HG03571 (cell line): ENCODE results near the gene POPDC2.
"Not testable (repeated sequence)": the region's sequence is repeated elsewhere in the genome, so short reads cannot be mapped to it uniquely, and the experiment has no call there.

Source experiments
- ATAC-seq: cut with Tn5 transposase; IDR thresholded peaks from one replicate; pipeline ENCODE4 v1.9.1; 2021; ENCODE audit not compliant: unreplicated experiment

The POPDC2 gene

DNA sequence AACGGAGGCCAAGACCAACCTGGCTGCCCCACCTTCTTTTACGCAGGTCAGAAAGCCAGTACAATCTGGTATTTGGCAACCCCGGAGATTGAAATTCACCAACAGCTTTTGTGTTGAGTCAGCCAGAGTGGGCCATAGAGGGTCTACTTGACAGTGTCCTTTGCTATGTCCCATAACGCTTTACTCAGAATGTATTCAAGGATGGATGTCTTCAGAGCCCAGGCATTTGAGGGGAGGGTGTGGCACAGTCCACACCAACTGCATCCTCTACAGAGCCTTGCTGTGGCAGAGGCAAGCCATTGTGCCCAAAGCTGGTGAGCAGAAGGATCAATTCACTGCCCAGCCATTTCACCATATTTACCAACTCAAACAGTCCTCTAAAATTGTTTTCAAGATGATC is 44.3 kb downstream of the POPDC2 start:
- no peak for ATAC-seq

DNA sequence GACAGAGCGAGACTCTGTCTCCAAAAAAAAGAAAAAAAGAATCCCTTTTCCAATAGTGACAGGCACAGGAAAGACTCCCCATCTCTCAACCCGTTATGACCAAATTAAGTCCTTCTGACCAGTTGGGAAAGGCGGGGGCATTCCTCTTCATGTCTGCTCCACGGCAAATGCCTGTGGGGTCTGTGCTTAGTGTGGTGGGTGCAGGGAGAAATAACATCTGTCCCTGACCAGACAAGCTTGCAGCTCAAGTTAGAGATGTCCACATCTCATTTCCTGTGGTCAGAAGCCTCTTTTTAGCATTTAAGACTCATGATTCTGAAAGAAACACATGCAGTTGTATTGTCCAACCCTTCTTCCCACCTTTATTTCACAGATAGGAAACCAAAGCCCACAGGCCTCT is 46.5 kb downstream of the POPDC2 start:
- no peak for ATAC-seq

DNA sequence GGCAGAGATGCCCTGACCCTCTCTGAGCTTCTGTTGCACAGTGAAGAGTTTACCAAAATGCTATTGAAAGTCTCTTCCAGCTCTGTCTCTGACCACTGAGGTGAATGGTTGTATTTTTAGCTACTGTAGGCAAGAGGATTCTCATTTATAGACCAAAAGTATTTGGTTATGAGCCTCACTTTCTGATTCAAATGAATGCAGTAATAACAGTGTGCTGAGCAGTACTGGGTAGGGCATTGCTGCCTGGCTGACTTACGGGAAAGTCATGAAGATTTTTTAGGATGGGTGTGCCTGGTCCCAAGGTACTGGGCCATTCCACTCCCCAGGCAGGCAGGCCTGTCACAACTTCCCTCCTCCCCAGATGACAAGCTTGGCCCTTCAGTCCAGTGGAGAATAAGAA is 47.2 kb downstream of the POPDC2 start:
- ATAC-seq, result no peak

DNA sequence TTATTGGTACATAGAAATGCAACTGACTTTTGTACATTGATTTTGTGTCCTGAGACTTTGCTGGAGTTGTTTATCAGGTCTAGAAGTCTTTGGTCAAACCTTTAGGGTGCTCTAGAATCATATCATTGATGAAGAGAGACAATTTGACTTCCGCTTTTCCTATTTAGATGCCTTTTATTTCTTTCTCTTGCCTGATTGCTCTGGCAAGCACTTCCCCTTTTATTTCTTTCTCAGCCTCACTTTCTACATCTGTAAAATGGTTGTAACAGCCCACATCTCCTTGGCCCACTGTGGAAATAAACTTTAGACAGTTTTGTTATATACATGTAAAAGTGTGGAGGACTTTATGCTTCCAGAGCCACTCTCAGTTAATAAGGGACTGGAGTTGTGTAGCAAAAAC is 48.7 kb downstream of the POPDC2 start:
- no peak for ATAC-seq

DNA sequence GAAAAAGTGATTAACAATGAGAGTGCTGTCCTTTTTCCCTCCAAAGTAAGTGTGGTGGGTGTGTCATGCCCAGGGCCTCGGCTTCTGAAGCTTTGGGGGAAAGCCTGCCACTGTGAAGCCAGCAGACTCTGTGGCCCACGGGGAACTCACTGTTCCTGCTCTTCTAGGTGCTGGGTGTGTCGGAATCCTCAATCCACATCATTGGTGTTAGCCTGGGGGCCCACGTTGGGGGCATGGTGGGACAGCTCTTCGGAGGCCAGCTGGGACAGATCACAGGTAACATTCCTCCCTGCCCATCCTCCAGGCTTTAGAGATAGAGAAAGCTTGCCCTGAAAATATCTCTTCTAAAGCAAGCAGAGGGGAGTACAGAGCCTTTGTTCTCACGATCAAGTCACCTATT is 51.1 kb downstream of the POPDC2 start:
- no peak for ATAC-seq

DNA sequence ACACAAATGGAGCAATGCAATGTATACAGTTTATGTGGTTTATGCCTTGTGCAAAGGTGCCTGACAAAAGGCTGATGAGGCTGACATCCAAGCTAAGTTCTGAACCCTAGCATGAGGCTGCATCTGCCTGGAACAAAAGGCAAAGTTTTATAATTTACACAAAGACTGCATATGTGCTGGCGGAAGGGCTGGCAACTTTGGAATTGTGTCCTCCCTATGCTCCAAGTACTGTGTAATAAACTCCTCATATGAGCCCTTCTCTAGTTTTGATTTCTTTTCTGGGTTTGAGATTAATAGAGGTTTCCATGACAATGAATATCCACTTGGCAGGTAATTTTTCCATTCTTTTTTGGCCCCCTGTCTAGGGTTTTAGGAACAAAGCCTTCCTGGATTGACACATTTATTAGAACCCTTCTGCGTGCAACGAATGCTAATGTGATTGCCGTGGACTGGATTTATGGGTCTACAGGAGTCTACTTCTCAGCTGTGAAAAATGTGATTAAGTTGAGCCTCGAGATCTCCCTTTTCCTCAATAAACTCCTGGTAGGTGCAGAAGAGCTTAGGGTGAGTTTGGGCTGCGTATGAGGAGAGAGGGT is 51.9 kb downstream of the POPDC2 start:
- no peak for ATAC-seq

DNA sequence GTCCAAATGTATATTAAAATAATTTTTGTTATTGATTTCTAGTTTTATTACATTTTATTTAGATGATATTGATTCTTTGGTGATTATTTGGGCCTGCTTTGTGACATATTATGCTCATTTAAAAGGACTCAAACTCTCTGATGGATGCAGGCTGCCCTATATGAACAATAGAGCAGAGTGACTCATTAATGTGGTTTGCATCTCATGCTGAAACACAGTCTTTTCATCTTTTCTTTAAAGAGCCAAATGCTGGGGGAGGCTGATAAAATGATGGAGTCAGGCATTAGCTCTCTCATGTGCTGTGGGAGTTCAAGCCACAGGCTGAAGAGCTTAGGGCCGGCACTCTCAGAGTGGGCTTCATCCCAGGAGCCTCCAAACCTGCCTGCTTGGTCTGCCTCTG is 55.5 kb downstream of the POPDC2 start:
- no peak for ATAC-seq

DNA sequence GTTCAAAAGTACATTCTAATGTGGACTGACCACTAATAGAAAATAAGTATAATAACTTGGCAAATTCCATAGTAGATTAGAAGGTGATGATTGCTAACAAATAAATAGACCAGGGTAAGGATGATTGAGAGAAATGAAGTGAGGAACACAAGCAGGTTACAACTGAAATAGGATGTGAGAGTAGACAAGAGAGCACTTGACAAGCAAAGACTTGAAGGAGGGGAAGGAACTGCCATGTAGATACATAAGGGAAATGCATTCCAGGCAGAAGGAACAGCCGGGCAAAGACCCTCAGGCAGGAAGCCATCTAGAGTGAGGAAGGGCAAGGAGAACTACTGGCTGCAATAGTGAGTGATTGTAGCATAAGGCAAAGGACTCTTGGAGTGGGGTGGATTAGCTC is 57.7 kb downstream of the POPDC2 start:
- ATAC-seq, result no peak

DNA sequence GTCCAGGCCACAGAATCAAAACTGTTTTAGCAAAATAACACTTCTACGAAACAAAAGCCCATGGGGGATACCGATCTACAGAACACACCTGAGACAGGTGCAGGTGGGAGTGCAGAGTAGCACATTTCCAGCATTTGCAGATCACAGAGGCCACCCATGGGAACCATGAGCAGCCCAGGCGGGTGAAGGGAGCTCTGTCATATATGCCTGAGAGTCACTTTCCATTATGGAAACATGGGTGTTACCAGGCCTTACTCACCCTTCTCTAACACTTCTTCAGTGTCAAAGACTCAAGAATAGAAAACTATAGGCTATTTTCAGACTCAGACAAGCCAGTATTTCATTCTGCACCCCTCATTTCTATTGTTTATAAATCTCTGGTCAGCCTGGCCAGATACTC is 59.2 kb downstream of the POPDC2 start:
- ATAC-seq, result no peak

DNA sequence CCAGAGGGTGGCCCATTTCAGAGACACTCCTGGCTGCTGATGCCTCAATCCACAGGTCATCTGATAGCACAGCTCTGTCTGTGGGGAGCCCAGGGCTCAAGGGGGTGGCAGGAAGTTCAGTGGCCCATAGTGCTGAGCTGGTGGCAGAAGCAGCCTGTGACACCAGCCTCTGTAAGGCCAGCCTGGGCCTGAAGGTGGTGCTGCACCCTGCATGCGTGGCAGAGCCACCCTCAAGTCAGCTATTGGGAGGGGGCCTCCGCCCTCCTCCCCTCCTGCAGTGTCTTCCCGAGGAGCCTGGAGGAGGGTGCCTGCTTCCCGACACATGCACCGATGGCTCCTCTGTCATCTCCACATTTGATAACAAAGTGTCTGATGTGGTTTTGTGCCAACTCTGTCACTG is 59.7 kb downstream of the POPDC2 start:
- peak; percentile 63 for ATAC-seq

DNA sequence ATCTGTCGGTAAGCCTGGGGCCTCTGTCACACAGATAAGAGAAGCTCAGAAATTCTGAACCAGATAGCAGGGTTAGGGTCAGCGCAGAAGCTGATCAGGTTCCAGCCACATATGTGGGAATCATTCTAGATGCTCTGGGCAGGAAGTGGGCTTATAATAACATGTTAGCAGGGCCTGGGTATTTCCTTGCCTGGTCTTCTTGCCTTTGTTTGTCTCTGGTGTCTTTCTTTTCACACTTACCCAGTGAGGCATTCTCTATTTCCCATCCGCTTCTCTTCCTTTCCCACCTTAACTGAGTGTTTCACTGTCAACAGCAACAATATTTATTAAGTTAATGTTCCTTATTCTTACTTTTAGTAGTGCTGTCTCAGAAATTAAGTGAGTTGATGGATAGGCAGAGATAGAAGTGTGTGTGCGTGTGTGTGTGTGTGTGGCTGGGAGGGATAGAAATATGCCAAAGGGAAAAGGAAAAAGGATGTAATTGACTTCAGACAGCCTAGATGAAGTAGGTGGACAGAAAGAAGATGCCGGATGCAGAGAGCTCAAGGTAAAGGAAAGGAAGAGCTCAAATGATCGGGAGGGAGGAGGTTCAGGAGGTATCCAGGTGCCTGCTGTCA is 60.7 kb downstream of the POPDC2 start:
- ATAC-seq, result no peak

DNA sequence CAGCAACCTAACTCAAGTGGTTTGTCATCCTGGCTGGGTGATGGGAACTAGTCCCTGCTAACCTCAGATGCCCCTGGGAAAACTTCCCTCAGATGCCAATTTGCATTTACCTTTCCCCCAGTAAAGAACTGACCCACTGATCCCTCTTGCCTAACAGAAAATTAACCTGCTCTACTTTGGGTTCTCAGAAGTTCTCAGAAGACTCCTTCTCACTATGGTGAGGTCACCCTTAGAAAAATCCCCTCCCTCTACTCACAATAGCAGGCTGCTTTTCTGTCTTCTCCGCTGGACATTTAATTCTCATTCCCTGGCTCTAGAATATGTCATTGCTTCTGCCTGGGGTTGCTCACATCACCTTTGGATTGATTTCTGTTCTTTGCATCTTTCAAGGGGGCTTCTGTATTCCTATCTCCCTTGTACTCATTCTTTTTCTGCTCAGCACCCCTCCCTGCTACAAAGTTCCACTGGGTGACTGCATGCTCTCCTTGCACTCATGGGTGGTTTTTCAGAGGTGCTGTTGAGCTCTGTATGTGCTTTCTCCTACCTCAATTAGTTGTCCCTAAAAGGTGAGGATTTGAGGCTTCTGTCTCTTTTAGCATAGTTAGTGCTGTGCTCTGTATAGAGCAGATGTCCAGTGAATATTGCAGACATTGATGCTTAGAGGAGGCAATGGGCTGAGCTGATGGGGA is 61.8 kb downstream of the POPDC2 start:
- peak; percentile 38 for ATAC-seq

DNA sequence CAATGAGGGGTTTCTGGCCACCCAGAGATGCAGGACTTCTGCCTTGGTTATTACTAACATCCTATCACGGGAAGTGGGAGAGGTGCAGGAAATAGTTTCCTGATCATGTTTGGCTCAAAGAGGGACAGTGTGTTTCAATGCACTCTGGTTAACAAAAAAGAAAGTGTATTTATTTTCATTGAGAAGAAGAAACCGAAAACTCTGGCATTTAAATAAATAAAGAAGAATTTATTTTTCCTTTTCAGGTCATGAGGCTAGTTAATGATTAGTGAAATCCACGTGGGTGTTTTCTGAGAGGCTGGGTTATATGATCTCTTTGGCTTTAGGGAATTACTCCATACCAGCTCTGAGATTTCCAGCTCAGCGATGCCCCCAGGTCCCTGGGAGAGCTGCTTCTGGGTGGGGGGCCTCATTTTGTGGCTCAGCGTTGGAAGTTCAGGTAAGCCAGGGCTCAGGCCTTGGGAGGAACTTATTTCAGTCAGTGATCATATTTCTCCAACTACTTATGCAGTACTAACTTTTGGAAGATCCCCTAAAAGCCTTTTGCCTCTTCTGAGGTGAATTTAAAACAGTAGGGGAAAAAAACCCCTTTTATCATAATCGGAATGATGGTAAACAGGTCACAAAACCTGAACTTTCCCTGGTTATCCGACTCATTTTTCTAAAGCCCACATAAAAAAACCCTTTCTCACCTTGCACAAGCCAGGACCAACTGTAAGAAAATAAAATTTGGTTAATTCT is 62.7 kb downstream of the POPDC2 start, which contains the start of gene PLA1A:
Gene PLA1A (plus strand): TSS at position 338 of the 741 bp plus-strand sequence. CDS start 29 bp downstream, at position 367.
- no peak for ATAC-seq

DNA sequence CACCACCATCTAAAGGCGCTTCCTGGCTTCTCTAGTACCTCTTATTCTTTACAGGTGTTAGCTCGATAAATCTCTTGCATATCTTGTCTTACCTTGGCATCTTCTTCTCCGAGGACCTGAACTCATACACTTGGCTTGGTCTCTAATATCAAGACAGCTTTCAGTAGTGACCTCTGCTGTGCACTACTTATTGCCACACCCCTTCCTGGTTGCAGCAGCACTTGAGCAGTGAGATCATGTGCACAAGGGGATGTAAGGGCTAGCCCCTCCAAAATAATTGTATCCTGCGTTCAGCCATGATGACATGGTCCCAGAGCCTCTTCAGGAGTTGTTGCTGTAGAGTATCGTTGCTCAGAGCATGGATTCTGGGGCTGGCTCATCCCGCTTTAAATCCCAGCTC is 64.0 kb downstream of the POPDC2 start:
- ATAC-seq, result no peak

DNA sequence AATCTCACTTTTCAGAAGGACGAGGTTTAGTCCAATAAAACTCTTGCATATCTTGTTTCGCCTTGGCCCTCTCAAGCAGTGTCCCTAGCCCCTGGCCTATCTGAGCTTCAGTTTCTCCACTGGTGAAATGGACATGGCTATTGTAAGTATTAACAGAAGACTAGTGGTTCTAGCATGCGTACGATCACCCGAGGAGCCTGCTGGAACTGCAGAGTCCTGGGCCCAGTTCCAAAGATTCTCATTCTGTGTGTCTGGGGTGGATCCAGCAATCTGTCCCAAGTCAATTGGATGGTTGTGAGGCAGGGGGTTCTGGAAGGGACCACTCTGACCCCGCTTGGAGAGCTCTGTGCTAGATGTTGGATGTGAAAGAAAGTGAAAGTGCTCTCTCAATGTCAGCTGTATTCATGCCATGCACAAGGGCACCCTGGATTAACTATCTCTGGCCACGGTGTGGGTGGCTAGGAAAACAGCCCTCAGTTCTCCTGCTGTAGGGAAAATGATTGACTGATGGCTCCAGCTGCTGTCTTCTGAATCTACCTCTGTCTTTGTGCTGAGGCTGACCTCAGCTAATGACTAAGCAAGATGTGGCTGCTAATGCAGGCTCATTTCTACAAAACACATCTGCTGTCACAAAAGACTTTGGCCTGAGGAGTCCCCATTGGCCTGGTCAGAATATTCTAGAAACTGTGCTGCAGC is 64.6 kb downstream of the POPDC2 start:
- ATAC-seq, result no peak

DNA sequence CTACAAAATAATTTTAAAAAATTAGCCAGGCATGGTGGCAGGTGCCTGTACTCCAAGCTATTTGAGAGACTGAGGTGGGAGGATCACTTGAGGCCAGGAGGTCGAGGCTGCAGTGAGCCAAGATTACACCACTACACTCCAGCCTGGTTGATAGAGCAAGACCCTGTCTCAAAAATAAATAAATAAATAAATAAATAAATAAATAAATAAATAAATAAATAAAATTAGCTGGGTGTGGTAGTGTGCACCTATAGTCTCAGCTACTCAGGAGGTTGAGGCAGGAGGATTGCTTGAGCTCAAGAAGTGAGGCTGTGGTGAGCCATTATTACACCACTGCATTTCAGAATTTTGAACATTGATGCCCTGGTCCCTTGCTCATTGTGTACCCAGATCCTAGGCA is 65.5 kb downstream of the POPDC2 start:
- not testable (repeated sequence) for ATAC-seq

DNA sequence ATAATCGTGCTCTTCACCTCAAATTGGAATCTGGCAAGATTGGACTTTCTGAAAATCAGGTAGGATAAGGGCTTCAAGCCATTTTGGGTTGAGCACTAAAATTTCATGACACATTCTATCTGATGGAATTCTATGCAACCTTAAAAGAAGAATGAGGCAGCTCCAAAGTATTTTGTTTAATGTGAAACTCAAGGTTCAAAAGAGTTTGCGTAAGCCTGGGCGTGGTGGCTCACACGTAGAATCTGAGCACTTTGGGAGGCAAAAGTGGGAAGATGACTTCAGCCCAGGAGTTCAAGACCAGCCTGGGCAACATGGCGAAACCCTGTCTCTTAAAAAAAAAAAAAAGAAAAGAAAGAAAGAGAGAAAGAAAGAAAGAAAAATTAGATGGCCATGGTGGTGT is 66.3 kb downstream of the POPDC2 start:
- ATAC-seq, result no peak

DNA sequence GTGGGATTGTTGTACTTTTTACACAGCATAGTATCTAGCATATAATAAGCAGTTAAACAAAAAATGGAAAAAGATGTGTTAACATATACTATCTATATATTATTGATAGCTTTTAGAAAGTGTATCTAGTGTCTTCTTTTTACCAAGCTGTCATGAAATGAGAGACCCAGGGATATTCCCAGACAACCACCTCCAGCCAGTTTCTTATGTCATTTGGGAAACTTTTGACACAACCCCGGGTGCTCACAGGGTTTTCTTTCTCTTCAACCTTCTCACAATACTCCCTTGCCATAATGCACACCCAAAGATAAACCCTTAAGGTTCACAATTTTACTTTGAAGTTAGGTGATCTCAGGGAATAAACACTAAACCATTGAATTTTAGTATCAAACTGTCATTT is 67.5 kb downstream of the POPDC2 start:
- no peak for ATAC-seq
